Activated naive CD4-positive, alpha-beta T cell treated with anti-CD3 and anti-CD28 coated beads, Interleukin-2, amount 50 U/mL, for 24 hours (primary cell): Measurements from ENCODE around the gene MEOX2.

Source experiments
- H3K27ac Mint-ChIP-seq: one replicate; pipeline ENCODE4 v1.8.0; 2021; ENCODE audit warnings: mild to moderate bottlenecking, mixed read lengths
- H3K27me3 Mint-ChIP-seq: one replicate; pipeline ENCODE4 v1.8.0; 2021; ENCODE audit warnings: mixed read lengths
- H3K36me3 Mint-ChIP-seq: one replicate; pipeline ENCODE4 v1.8.0; 2021; ENCODE audit warnings: mixed read lengths
- H3K4me1 Mint-ChIP-seq: one replicate; pipeline ENCODE4 v1.8.0; 2021; ENCODE audit warnings: mixed read lengths
- H3K4me3 Mint-ChIP-seq: one replicate; pipeline ENCODE4 v1.8.0; 2021; ENCODE audit warnings: mild to moderate bottlenecking, mixed read lengths
- H3K9me3 Mint-ChIP-seq: one replicate; pipeline ENCODE4 v1.8.0; 2021; ENCODE audit warnings: mixed read lengths

The MEOX2 gene

DNA sequence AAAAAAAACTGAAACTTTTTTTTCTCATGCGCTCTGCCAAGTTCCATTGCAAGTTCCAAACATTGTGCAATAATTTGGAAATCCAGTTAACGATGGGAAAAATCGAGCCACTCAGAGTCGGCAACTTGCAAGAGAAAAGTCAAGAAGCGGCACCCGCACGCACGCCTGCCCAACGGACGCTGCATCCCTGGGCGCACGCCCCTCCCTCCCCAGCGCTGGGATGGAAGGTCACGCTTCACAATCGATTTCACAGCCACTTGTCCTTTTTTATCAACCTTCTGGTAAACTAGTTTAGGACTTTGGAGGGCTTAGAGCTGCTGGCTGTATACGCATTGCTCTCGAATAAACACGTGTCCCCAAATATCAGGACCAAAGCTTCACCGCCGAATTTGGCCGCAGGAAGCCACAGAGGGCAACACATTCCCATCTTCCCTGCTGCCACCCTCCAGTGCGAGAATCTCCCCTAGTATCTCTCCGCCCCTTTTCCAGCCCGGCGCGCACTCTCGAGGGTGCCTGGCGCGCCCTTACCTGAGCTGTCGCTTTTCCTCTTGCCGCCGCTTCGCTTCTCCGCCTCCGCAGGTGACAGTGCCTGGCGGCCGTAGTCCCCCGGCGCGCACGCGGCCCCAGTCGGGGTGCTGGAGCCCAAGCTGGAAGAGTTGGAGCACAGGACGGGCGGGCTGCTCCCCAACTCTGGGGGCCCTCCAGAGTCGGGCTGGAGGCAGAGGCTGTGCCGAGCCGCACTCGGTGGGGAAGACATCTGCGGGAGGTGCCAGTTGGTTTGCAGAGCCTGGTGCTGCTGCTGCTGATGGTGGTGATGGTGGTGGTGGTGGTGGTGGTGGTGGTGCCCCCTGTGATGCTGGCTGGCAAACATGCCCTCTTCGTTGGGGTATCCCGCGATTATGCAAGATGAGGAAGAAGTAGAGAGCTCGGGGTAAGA is 857 bp downstream of the MEOX2 start:
- Mint-ChIP-seq H3K27me3 (peaks cover 26% of the 10 kb centered on the region), H3K9me3 (no peaks in the 10 kb centered on the region), H3K4me3 (no peak overlapping the region), H3K36me3 (no peaks in the 10 kb centered on the region), H3K4me1 (no peaks in the 10 kb centered on the region), H3K27ac (no peak overlapping the region)

- no peak overlapping the region for H3K27ac Mint-ChIP-seq
- H3K4me1 Mint-ChIP-seq: no peaks in the 10 kb centered on the region
- H3K4me3 Mint-ChIP-seq: no peak overlapping the region
- H3K9me3 Mint-ChIP-seq: no peaks in the 10 kb centered on the region
- H3K36me3 Mint-ChIP-seq: no peaks in the 10 kb centered on the region
- peaks cover 26% of the 10 kb centered on the region for H3K27me3 Mint-ChIP-seq
These were observed 1.6 kb downstream of the MEOX2 start for GRCh38 chr7:15684871-15685270.

DNA sequence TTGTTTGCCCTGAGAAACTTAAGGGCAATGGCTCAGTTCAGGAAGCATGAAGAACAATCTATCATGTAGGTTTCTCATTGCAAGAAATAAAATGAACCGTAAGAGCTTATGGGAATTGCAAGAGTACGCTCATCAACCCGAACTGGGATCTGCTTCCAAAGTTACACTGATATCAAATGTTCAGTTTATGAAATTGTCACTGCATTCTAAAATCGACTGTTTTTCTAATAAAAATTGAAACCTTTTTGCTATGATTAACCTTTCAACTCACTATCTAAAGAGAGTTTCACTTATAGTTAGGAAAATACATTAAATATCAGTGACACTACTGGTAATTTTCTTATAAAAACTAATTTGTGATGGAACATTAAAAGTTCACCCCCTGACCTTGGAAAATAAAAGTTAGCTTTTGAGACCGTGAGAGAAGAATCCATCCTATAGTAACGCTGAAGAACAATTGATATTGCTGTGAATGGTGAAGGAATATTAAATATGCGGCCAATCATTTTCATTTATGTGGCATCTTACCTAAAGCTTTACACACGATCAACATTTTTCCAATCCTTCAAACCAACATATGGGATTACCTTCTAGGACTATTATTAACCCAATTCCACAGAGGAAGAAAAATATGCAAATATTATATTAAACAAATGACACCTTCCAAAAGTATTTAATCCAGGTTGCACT is 2.2 kb downstream of the MEOX2 start:
- Mint-ChIP-seq H3K27me3 (peaks cover 26% of the 10 kb centered on the region), H3K4me3 (no peak overlapping the region), H3K27ac (no peak overlapping the region), H3K4me1 (no peaks in the 10 kb centered on the region), H3K9me3 (no peaks in the 10 kb centered on the region), H3K36me3 (no peaks in the 10 kb centered on the region)

GRCh38 chr7:15682751-15683245 is 3.7 kb downstream of the MEOX2 start:
- Mint-ChIP-seq H3K9me3 (no peaks in the 10 kb centered on the region), H3K4me1 (no peaks in the 10 kb centered on the region), H3K27me3 (peaks cover 23% of the 10 kb centered on the region), H3K4me3 (no peak overlapping the region), H3K36me3 (no peaks in the 10 kb centered on the region), H3K27ac (no peak overlapping the region)

GRCh38 chr7:15682111-15682510 is 4.4 kb downstream of the MEOX2 start:
- Mint-ChIP-seq H3K4me1 (no peaks in the 10 kb centered on the region), H3K4me3 (no peak overlapping the region), H3K36me3 (no peaks in the 10 kb centered on the region), H3K27me3 (peaks cover 18% of the 10 kb centered on the region), H3K27ac (no peak overlapping the region), H3K9me3 (no peaks in the 10 kb centered on the region)

GRCh38 chr7:15681631-15682030 is 4.9 kb downstream of the MEOX2 start:
- Mint-ChIP-seq H3K27me3 (peaks cover 16% of the 10 kb centered on the region), H3K36me3 (no peaks in the 10 kb centered on the region), H3K4me3 (no peak overlapping the region), H3K27ac (no peak overlapping the region), H3K4me1 (no peaks in the 10 kb centered on the region), H3K9me3 (no peaks in the 10 kb centered on the region)

- Mint-ChIP-seq H3K27ac (no peak overlapping the region), H3K4me3 (no peak overlapping the region), H3K9me3 (no peaks in the 10 kb centered on the region), H3K27me3 (peaks cover 12% of the 10 kb centered on the region), H3K36me3 (no peaks in the 10 kb centered on the region), H3K4me1 (no peaks in the 10 kb centered on the region)
These were observed 5.3 kb downstream of the MEOX2 start for GRCh38 chr7:15681186-15681585.

GRCh38 chr7:15680446-15680845 is 6.0 kb downstream of the MEOX2 start:
- Mint-ChIP-seq H3K27ac (no peak overlapping the region), H3K27me3 (peaks cover 6% of the 10 kb centered on the region), H3K4me3 (no peak overlapping the region)

GRCh38 chr7:15679306-15679705 is 7.2 kb downstream of the MEOX2 start:
- Mint-ChIP-seq H3K27ac (no peak overlapping the region), H3K27me3 (peaks cover 2% of the 10 kb centered on the region), H3K4me1 (no peaks in the 10 kb centered on the region), H3K9me3 (no peaks in the 10 kb centered on the region), H3K4me3 (no peak overlapping the region), H3K36me3 (no peaks in the 10 kb centered on the region)

More at GRCh38 chr7:15680446-15680845, 6.0 kb downstream of the MEOX2 start:
- H3K4me1 Mint-ChIP-seq: no peaks in the 10 kb centered on the region
- no peaks in the 10 kb centered on the region for H3K9me3 Mint-ChIP-seq
- H3K36me3 Mint-ChIP-seq: no peaks in the 10 kb centered on the region

GRCh38 chr7:15678653-15679052 is 7.8 kb downstream of the MEOX2 start:
- no peaks in the 10 kb centered on the region for H3K4me1 Mint-ChIP-seq
- no peak overlapping the region for H3K4me3 Mint-ChIP-seq
- no peak overlapping the region for H3K27ac Mint-ChIP-seq
- H3K36me3 Mint-ChIP-seq: no peaks in the 10 kb centered on the region
- no peaks in the 10 kb centered on the region for H3K9me3 Mint-ChIP-seq
- no peaks in the 10 kb centered on the region for H3K27me3 Mint-ChIP-seq

DNA sequence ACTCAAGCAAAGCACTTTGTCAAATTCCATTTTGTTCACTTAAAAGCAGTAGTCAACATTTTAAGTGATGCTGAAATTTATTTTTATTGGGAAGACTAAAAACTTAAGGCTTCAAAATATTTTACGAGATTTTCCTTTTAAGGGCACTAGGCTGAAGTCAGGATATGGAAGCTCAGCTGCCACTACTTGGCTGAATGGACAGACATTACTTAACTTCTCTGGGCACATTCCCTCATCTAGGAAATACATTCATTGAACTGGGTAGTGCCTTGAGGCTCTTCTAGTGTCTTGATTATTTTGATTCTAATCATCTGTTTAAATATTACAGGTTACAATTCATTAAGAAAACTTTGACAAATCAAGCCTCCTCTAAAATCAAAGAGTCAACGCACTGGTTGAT is 11.1 kb downstream of the MEOX2 start:
- no peaks in the 10 kb centered on the region for H3K4me1 Mint-ChIP-seq
- no peak overlapping the region for H3K27ac Mint-ChIP-seq
- H3K4me3 Mint-ChIP-seq: no peak overlapping the region
- no peaks in the 10 kb centered on the region for H3K27me3 Mint-ChIP-seq
- no peaks in the 10 kb centered on the region for H3K36me3 Mint-ChIP-seq
- no peaks in the 10 kb centered on the region for H3K9me3 Mint-ChIP-seq

DNA sequence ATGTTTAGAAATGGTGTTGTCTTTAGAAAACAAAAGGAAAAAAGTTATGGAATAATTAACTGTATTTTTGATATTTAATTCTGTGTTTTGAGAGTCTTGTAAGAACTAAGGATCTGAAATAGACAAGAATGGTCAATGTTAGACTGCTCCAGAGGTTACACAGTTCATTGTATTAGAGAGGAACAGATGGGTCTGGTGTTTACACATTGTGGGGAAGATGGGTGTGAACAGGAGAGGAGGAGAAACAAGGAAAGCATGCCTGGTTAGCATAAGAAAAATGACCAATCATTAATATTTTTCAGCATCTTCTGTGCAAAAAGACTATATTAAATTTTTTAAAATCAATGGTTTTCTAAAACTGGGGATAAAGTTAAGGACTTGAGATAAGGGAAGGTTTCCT is 11.9 kb downstream of the MEOX2 start:
- Mint-ChIP-seq H3K4me1 (no peaks in the 10 kb centered on the region), H3K9me3 (no peaks in the 10 kb centered on the region), H3K36me3 (no peaks in the 10 kb centered on the region), H3K27me3 (no peaks in the 10 kb centered on the region), H3K4me3 (no peak overlapping the region), H3K27ac (no peak overlapping the region)

DNA sequence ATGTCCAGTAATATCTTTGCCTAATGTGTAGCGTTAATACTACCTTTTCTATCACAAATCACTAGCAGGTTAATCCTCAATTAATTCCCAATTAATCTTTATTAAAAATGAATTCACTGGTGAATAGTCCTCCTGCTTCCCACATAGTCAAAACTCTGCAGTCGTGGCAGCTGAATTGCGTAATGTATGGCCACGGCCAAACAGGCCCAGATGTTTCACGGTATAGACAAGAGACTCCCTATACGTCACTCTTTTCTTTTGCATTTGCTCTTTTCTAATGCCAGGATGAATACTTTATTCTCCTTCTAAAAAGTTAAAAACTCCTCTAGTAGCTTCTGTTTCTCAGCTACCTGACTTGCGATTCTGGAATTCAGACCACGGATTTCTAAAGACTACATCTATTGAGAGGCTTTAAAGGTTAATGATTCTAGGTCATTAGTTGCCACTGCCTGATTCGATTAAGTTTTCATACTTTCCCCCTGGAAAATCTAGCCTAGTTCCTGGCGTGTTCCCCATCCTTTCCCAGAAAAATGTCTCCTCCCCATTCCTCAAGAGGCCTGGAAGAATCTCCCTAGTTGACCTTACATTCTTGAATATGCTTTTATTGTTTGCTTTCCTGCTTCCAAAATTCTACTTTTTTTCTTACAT is 16.9 kb downstream of the MEOX2 start:
- no peaks in the 10 kb centered on the region for H3K27me3 Mint-ChIP-seq
- no peaks in the 10 kb centered on the region for H3K36me3 Mint-ChIP-seq
- H3K4me3 Mint-ChIP-seq: no peak overlapping the region
- H3K4me1 Mint-ChIP-seq: no peaks in the 10 kb centered on the region
- H3K27ac Mint-ChIP-seq: no peak overlapping the region
- no peaks in the 10 kb centered on the region for H3K9me3 Mint-ChIP-seq

GRCh38 chr7:15667991-15668390 is 18.5 kb downstream of the MEOX2 start:
- no peaks in the 10 kb centered on the region for H3K4me1 Mint-ChIP-seq
- H3K27me3 Mint-ChIP-seq: no peaks in the 10 kb centered on the region
- no peaks in the 10 kb centered on the region for H3K9me3 Mint-ChIP-seq
- no peak overlapping the region for H3K4me3 Mint-ChIP-seq
- H3K36me3 Mint-ChIP-seq: no peaks in the 10 kb centered on the region
- H3K27ac Mint-ChIP-seq: no peak overlapping the region

- H3K36me3 Mint-ChIP-seq: no peaks in the 10 kb centered on the region
- no peak overlapping the region for H3K4me3 Mint-ChIP-seq
- H3K4me1 Mint-ChIP-seq: no peaks in the 10 kb centered on the region
- peaks cover 4% of the 10 kb centered on the region for H3K9me3 Mint-ChIP-seq
- H3K27ac Mint-ChIP-seq: no peak overlapping the region
- H3K27me3 Mint-ChIP-seq: no peaks in the 10 kb centered on the region
These were observed 24.0 kb downstream of the MEOX2 start for GRCh38 chr7:15662451-15662850.

DNA sequence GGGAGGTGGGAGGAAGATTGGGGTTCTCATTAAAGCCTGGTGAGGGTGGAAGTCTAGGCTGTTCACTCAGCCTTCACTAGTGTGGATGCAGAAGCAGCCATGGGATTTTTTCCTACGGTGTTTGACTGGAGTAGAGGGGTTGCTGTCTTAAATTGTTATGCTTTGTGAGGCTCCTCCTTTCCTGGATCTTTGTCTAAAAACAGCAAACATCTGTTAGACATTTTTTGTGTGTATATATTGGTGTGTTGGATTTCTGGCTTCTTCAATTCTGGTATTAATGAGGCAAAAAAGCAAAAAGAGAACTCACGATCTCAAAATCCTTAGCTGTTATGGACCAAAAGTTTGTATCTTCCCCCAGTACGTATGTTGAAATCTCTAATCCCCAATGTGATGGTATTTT is 28.2 kb downstream of the MEOX2 start:
- Mint-ChIP-seq H3K9me3 (peaks cover 19% of the 10 kb centered on the region), H3K4me3 (no peak overlapping the region), H3K36me3 (no peaks in the 10 kb centered on the region), H3K27me3 (no peaks in the 10 kb centered on the region), H3K4me1 (no peaks in the 10 kb centered on the region), H3K27ac (no peak overlapping the region)
